ENCODE results near the gene TENT5C. TPM values are rescaled to one million over a fixed set of nuclear protein-coding genes. Genes with fewer than 3 reads are reported as not detected.

TENT5C gene
- total and polyA plus RNA-seq, 7 donors = 1.5 to 31.4 (median 9.7) TPM

DNA sequence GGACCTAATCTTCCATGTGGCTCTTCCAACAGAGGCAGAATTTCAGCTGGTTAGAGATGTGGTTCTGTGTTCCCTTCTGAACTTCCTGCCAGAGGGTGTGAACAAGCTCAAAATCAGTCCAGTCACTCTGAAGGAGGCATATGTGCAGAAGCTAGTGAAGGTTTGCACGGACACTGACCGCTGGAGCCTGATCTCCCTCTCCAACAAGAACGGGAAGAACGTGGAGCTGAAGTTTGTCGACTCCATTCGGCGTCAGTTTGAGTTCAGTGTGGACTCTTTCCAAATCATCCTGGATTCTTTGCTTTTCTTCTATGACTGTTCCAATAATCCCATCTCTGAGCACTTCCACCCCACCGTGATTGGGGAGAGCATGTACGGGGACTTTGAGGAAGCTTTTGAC is 17.3 kb downstream of the TENT5C start:
- peaks cover 10% of the 10 kb centered on the region for H3K4me1 ChIP-seq
- H3K36me3 ChIP-seq (ENCODE audit: insufficient read depth in 1 of 2, low read depth in 1 of 2) = peaks cover 0 to 7% of the 10 kb centered on the region in 2 donors
- TF ChIP-seq, protein P1, sequence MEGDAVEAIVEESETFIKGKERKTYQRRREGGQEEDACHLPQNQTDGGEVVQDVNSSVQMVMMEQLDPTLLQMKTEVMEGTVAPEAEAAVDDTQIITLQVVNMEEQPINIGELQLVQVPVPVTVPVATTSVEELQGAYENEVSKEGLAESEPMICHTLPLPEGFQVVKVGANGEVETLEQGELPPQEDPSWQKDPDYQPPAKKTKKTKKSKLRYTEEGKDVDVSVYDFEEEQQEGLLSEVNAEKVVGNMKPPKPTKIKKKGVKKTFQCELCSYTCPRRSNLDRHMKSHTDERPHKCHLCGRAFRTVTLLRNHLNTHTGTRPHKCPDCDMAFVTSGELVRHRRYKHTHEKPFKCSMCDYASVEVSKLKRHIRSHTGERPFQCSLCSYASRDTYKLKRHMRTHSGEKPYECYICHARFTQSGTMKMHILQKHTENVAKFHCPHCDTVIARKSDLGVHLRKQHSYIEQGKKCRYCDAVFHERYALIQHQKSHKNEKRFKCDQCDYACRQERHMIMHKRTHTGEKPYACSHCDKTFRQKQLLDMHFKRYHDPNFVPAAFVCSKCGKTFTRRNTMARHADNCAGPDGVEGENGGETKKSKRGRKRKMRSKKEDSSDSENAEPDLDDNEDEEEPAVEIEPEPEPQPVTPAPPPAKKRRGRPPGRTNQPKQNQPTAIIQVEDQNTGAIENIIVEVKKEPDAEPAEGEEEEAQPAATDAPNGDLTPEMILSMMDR (IDR thresholded peaks at IDR 0.05) = no peak
- H3K27me3 ChIP-seq (ENCODE audit: insufficient read depth in 3 of 3, low read length in 2 of 3) = no peaks in the 10 kb centered on the region
- H3K9me3 ChIP-seq = no peaks in the 10 kb centered on the region
- H3K27ac ChIP-seq = no peak overlapping the region
- WGBS, 3 donors = 86 to 93% (median 91%) methylated on average over 9 of the region's 9 CpGs
- ATAC-seq (no peak), DNase-seq (no peak)
- intact Hi-C loops (cut with DNase I) = loop anchor here in 1 of 2 donors (10.0 kb wide), 1 partner anchor 132 kb away; no protein-coding TSS in a partner anchor
- H3K4me3 ChIP-seq = no peak overlapping the region

DNA sequence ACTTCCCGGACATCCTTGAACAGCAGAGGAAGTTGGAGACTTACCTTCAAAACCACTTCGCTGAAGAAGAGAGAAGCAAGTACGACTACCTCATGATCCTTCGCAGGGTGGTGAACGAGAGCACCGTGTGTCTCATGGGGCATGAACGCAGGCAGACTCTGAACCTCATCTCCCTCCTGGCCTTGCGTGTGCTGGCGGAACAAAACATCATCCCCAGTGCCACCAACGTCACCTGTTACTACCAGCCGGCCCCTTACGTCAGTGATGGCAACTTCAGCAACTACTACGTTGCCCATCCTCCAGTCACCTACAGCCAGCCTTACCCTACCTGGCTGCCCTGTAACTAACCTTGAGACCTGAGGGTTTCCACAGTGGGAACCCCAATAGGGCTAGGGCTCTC is 17.9 kb downstream of the TENT5C start:
- no peak for DNase-seq
- Histone ChIP-seq H3K27ac (no peak overlapping the region), H3K4me1 (peaks cover 5% of the 10 kb centered on the region), H3K27me3 (ENCODE audit: insufficient read depth in 3 of 3, low read length in 2 of 3) (no peaks in the 10 kb centered on the region), H3K9me3 (no peaks in the 10 kb centered on the region), H3K4me3 (no peak overlapping the region), H3K36me3 (ENCODE audit: insufficient read depth in 1 of 2, low read depth in 1 of 2) (peaks cover 0 to 7% of the 10 kb centered on the region in 2 donors)
- intact Hi-C loops (cut with DNase I) = loop anchor here in 1 of 2 donors (10.0 kb wide), 1 partner anchor 131 kb away; no protein-coding TSS in a partner anchor
- TF ChIP-seq, protein P1 (IDR thresholded peaks at IDR 0.05) = no peak
- no peak for ATAC-seq
- WGBS, 3 donors = 95 to 96% (median 95%) methylated on average over 13 of the region's 13 CpGs

DNA sequence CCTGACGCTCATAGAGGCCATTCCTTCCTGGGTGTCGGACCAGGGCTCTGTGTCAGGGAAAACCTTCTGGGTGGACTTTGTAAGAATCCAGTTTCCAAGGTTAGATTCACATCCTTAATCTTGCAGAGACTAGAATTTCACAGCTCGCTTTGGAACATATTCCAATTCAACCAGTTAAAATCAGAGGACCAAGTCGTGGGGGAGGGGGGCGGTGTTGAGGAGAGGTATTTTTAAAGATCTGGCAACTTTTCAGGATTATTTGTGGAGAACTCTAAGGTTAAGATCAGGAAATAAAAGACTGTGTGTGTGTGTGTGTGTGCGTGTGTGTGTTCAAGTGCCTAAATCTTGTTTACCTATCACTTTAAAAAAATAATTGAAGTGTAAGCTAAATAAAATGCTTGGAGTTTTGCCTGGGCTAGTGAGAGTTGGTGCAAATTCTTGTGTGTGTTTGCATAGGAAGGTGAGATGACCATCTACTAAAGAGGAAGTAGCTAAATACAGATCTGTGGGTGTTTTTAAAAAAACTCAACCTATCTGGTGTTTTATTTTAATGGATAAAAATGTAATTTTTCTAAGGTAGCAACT is 21.8 kb downstream of the TENT5C start:
- H3K4me1 ChIP-seq = peaks cover 23% of the 10 kb centered on the region
- TF ChIP-seq, protein P1 (IDR thresholded peaks at IDR 0.05) = no peak
- no peak for DNase-seq
- H3K27ac ChIP-seq = no peak overlapping the region
- no peaks in the 10 kb centered on the region for H3K9me3 ChIP-seq
- no peak overlapping the region for H3K4me3 ChIP-seq
- intact Hi-C loops (cut with DNase I) = loop anchor here in 1 of 2 donors (10.0 kb wide), 1 partner anchor 127 kb away; no protein-coding TSS in a partner anchor
- H3K36me3 ChIP-seq (ENCODE audit: insufficient read depth in 1 of 2, low read depth in 1 of 2) = peaks cover 0 to 7% of the 10 kb centered on the region in 2 donors
- no peaks in the 10 kb centered on the region for H3K27me3 ChIP-seq (ENCODE audit: insufficient read depth in 3 of 3, low read length in 2 of 3)
- 39 to 61% (median 41%) methylated on average over 6 of the region's 6 CpGs for WGBS, 3 donors
- ATAC-seq = no peak

DNA sequence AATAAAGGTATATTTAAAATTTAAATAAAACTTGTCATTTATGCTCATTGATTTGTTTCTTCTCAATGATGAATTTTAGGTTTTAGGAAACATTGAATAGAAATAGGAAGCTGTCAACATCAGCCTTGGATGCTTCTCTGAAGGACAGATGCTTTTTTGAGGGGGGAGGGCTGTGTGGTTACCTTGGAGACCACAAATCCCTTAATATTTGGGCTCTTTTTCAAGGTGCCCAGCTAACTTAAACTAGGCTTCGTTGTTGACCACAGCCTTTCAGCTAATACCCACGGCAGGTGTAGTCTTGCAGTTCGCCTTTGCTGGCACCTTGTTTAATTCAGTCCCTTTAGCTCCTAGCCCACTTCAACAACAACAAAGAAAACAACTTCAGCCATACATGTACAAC is 22.5 kb downstream of the TENT5C start:
- WGBS, 3 donors = 63 to 84% (median 69%) methylated on average over 3 of the region's 3 CpGs
- Histone ChIP-seq H3K4me1 (peaks cover 30% of the 10 kb centered on the region), H3K9me3 (no peaks in the 10 kb centered on the region), H3K27me3 (ENCODE audit: insufficient read depth in 3 of 3, low read length in 2 of 3) (no peaks in the 10 kb centered on the region), H3K27ac (no peak overlapping the region), H3K4me3 (no peak overlapping the region), H3K36me3 (ENCODE audit: insufficient read depth in 1 of 2, low read depth in 1 of 2) (peaks cover 0 to 7% of the 10 kb centered on the region in 2 donors)
- intact Hi-C loops (cut with DNase I) = loop anchor here in 1 of 2 donors (10.0 kb wide), 1 partner anchor 126 kb away; no protein-coding TSS in a partner anchor
- DNase-seq = no peak
- TF ChIP-seq, protein P1 (IDR thresholded peaks at IDR 0.05) = no peak
- no peak for ATAC-seq
